Dermis lymphatic vessel endothelial cell (primary cell): ENCODE data around the gene SPANXA2. TPM values are rescaled to one million over a fixed set of nuclear protein-coding genes. Genes with fewer than 3 reads are reported as not detected.

ENCODE experiments used
- total RNA-seq: library from RNA; depleted of rRNA; stranded (reverse); fragments of >200 nt; gene quantifications from 2 replicates; pipeline ENCODE4 v1.2.1, GENCODE V29; 2014

The SPANXA2 gene
- not detected in 2 replicates for total RNA-seq

DNA sequence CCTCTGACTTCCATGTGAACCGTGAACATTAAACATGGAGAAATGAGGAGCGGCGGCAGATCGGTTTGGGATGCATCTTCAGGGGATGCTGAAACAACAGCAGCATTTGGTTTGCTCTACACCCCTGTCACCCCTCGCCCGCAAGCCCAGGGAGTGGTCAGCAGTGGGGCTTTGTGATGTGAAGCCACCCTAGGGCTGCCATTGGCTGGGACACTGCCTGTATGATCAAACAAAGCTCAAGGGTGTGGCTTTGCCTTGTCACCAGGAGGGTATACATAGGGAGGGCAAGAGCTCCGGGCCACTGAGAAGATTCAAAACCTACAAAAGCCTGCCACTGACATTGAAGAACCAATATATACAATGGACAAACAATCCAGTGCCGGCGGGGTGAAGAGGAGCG lies at the start of gene SPANXA2:
Gene SPANXA2 (plus strand): TSS at position 301 of the 400 bp plus-strand sequence. CDS start 60 bp downstream, at position 361.

GRCh38 chrX:141584638-141585037 lies 4.9 kb upstream of the SPANXA2 start, which contains the start of gene SPANXA1:
Gene SPANXA1 (minus strand): TSS chrX:141584738. CDS start chrX:141584678, 60 bp downstream.

Other genes with a start within 250 kb of the SPANXA2 start
- not detected in 2 replicates for gene SPANXA1, start 5.0 kb upstream of the SPANXA2 start, total RNA-seq
- not detected in 2 replicates for gene SPANXD, start 109.0 kb downstream of the SPANXA2 start, total RNA-seq
- gene MAGEC3, start 248.6 kb downstream of the SPANXA2 start, total RNA-seq = not detected in 2 replicates